ENCODE measurements around the gene COX4I1. TPM values are rescaled to one million over a fixed set of nuclear protein-coding genes. Genes with fewer than 3 reads are reported as not detected.

Gene COX4I1
- total and polyA plus RNA-seq, 9 of the 15 experiments (the other 6 are each of a cell fraction or from before 2014, with no cell fraction given), result 651 to 2,356 (median 1,032) TPM

DNA sequence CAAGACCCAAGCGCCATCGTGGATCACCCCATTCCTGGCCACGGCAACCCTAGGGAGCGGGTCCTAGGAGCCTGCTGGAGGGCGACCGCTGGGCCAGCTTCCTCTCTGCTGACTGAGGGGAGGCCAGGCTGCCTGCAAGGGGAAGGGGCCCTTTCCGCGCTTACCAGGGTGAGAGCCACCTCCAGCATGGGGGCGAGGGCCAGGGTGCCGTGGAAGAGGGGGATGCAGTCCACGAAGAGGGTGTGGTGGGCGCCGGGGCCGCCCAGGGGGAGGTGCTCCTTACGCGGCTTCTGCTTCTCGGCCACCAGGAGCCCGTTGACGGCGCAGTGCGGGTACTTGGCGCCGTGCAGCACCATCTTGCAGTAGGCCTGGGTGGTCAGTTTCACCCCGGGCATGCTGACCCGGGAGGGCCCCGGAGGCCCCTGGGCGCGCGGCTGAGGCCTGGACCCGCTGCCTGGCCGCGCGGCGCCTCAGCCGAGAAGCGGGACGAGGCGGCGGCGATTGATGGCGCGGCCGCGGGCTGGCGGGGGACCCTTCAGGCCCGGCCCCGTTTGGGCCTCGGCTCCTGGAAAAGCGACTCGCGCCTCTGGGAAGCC is 496 bp upstream of the COX4I1 start (continued):
- TF ChIP-seq CEBPB (tag; IDR thresholded peaks at IDR 0.05), result no peak
- no peak for TF ChIP-seq FOXM1 (IDR thresholded peaks at IDR 0.05; ENCODE audit: low read depth)
- no peak for TF ChIP-seq FOXM1 (CRISPR knock-in tag; IDR thresholded peaks at IDR 0.05; ENCODE audit: low read depth)
- no peak for TF ChIP-seq SRSF1 (IDR thresholded peaks at IDR 0.05; ENCODE audit: low read depth, low read length)
- no peak for TF ChIP-seq MCM3 (IDR thresholded peaks at IDR 0.05)
- TF ChIP-seq, protein P1, sequence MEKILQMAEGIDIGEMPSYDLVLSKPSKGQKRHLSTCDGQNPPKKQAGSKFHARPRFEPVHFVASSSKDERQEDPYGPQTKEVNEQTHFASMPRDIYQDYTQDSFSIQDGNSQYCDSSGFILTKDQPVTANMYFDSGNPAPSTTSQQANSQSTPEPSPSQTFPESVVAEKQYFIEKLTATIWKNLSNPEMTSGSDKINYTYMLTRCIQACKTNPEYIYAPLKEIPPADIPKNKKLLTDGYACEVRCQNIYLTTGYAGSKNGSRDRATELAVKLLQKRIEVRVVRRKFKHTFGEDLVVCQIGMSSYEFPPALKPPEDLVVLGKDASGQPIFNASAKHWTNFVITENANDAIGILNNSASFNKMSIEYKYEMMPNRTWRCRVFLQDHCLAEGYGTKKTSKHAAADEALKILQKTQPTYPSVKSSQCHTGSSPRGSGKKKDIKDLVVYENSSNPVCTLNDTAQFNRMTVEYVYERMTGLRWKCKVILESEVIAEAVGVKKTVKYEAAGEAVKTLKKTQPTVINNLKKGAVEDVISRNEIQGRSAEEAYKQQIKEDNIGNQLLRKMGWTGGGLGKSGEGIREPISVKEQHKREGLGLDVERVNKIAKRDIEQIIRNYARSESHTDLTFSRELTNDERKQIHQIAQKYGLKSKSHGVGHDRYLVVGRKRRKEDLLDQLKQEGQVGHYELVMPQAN (IDR thresholded peaks at IDR 0.05; ENCODE audit: borderline replicate concordance), result peak; percentile 56
- no peak for TF ChIP-seq DIDO1 (tag; IDR thresholded peaks at IDR 0.05; ENCODE audit: low read depth)
- TF ChIP-seq ZNF232 (CRISPR knock-in tag; IDR thresholded peaks at IDR 0.05), result no peak
- no peak for TF ChIP-seq CBFA2T3 (IDR thresholded peaks at IDR 0.05)
- TF ChIP-seq, protein P2, sequence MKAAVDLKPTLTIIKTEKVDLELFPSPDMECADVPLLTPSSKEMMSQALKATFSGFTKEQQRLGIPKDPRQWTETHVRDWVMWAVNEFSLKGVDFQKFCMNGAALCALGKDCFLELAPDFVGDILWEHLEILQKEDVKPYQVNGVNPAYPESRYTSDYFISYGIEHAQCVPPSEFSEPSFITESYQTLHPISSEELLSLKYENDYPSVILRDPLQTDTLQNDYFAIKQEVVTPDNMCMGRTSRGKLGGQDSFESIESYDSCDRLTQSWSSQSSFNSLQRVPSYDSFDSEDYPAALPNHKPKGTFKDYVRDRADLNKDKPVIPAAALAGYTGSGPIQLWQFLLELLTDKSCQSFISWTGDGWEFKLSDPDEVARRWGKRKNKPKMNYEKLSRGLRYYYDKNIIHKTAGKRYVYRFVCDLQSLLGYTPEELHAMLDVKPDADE (conservative IDR thresholded peaks at IDR 0.05; ENCODE audit: control insufficient read depth, low read depth, low read length), result 0 out of 2 replicates have a peak, but pooled peaks have one; percentile 26
- no peak for TF ChIP-seq KDM2B (CRISPR knock-in tag; IDR thresholded peaks at IDR 0.05)
- no peak for TF ChIP-seq ZNF384 (IDR thresholded peaks at IDR 0.05; ENCODE audit: low read depth, low read length)
- TF ChIP-seq CSDE1 (IDR thresholded peaks at IDR 0.05), result no peak
- TF ChIP-seq ZNF561 (CRISPR knock-in tag; conservative IDR thresholded peaks at IDR 0.05), result no peak
- TF ChIP-seq, protein P3, sequence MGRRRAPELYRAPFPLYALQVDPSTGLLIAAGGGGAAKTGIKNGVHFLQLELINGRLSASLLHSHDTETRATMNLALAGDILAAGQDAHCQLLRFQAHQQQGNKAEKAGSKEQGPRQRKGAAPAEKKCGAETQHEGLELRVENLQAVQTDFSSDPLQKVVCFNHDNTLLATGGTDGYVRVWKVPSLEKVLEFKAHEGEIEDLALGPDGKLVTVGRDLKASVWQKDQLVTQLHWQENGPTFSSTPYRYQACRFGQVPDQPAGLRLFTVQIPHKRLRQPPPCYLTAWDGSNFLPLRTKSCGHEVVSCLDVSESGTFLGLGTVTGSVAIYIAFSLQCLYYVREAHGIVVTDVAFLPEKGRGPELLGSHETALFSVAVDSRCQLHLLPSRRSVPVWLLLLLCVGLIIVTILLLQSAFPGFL (CRISPR knock-in tag; IDR thresholded peaks at IDR 0.05), result no peak
- no peak for TF ChIP-seq KLF6 (CRISPR knock-in tag; IDR thresholded peaks at IDR 0.05; ENCODE audit: borderline replicate concordance)
- no peak for TF ChIP-seq SMAD3 (CRISPR knock-in tag; conservative IDR thresholded peaks at IDR 0.05)
- no peak for TF ChIP-seq KDM5B (IDR thresholded peaks at IDR 0.05; ENCODE audit: insufficient replicate concordance, low read depth, low read length)
- TF ChIP-seq, protein P4, sequence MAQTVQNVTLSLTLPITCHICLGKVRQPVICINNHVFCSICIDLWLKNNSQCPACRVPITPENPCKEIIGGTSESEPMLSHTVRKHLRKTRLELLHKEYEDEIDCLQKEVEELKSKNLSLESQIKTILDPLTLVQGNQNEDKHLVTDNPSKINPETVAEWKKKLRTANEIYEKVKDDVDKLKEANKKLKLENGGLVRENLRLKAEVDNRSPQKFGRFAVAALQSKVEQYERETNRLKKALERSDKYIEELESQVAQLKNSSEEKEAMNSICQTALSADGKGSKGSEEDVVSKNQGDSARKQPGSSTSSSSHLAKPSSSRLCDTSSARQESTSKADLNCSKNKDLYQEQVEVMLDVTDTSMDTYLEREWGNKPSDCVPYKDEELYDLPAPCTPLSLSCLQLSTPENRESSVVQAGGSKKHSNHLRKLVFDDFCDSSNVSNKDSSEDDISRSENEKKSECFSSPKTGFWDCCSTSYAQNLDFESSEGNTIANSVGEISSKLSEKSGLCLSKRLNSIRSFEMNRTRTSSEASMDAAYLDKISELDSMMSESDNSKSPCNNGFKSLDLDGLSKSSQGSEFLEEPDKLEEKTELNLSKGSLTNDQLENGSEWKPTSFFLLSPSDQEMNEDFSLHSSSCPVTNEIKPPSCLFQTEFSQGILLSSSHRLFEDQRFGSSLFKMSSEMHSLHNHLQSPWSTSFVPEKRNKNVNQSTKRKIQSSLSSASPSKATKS (CRISPR knock-in tag; IDR thresholded peaks at IDR 0.05), result no peak
- no peak for TF ChIP-seq ZNF780A (CRISPR knock-in tag; IDR thresholded peaks at IDR 0.05)
- TF ChIP-seq, protein P5, sequence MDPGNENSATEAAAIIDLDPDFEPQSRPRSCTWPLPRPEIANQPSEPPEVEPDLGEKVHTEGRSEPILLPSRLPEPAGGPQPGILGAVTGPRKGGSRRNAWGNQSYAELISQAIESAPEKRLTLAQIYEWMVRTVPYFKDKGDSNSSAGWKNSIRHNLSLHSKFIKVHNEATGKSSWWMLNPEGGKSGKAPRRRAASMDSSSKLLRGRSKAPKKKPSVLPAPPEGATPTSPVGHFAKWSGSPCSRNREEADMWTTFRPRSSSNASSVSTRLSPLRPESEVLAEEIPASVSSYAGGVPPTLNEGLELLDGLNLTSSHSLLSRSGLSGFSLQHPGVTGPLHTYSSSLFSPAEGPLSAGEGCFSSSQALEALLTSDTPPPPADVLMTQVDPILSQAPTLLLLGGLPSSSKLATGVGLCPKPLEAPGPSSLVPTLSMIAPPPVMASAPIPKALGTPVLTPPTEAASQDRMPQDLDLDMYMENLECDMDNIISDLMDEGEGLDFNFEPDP (CRISPR knock-in tag; IDR thresholded peaks at IDR 0.05), result no peak
- TF ChIP-seq EP400 (IDR thresholded peaks at IDR 0.05), result no peak
